LNCaP clone FGC (cell line): ENCODE data around the gene GCH1.
A peak's percentile ranks its signal among the peaks of the same experiment; 100 is the strongest.

Source experiments
- DNase-seq: peaks from one replicate; pipeline ENCODE4 v3.0.0-alpha.2; 2011; ENCODE audit warnings: low read depth
- H3K4me3 ChIP-seq: 2 replicates; pipeline ENCODE4 v1.5.1; 2011; ENCODE audit warnings: mild to moderate bottlenecking, low read depth, low read length, control low read depth
- CTCF ChIP-seq: IDR thresholded peaks from 2 replicates; pipeline ENCODE4 v1.5.1; 2012; ENCODE audit warnings: mild to moderate bottlenecking; ENCODE audit not compliant: control insufficient read depth, insufficient read depth; ENCODE audit errors: extremely low read depth

Gene GCH1

GRCh38 chr14:54935958-54936357 lies 33.3 kb upstream of the GCH1 start:
- H3K4me3 ChIP-seq: no peak overlapping the region
- DNase-seq: no peak
- no peak for TF ChIP-seq CTCF

GRCh38 chr14:54935100-54935499 lies 32.5 kb upstream of the GCH1 start:
- DNase-seq: no peak
- no peak for TF ChIP-seq CTCF
- no peak overlapping the region for H3K4me3 ChIP-seq

GRCh38 chr14:54933006-54933405 lies 30.4 kb upstream of the GCH1 start:
- no peak for DNase-seq
- no peak overlapping the region for H3K4me3 ChIP-seq
- TF ChIP-seq CTCF: no peak

GRCh38 chr14:54931598-54932340 lies 29.1 kb upstream of the GCH1 start:
- H3K4me3 ChIP-seq: no peak overlapping the region
- no peak for TF ChIP-seq CTCF
- DNase-seq: no peak

GRCh38 chr14:54931101-54931500 lies 28.5 kb upstream of the GCH1 start:
- H3K4me3 ChIP-seq: no peak overlapping the region
- DNase-seq: no peak
- no peak for TF ChIP-seq CTCF

GRCh38 chr14:54929556-54929955 lies 26.9 kb upstream of the GCH1 start:
- DNase-seq: peak; percentile 14
- H3K4me3 ChIP-seq: no peak overlapping the region
- no peak for TF ChIP-seq CTCF

- no peak for DNase-seq
- TF ChIP-seq CTCF: no peak
- H3K4me3 ChIP-seq: no peak overlapping the region
Measured at GRCh38 chr14:54928216-54928615, 25.6 kb upstream of the GCH1 start.
